GM19043 (cell line): ENCODE results near the gene GALNT9.
"Not testable (repeated sequence)": the region's sequence is repeated elsewhere in the genome, so short reads cannot be mapped to it uniquely, and the experiment has no call there.

Source experiments
- ATAC-seq: cut with Tn5 transposase; IDR thresholded peaks from one replicate; pipeline ENCODE4 v1.9.1; 2021; ENCODE audit warnings: low read depth; ENCODE audit not compliant: unreplicated experiment

The GALNT9 gene

GRCh38 chr12:132359551-132359950, 30.2 kb upstream of the GALNT9 start:
- no peak for ATAC-seq

GRCh38 chr12:132358241-132359225, 29.1 kb upstream of the GALNT9 start:
- not testable (repeated sequence) for ATAC-seq

GRCh38 chr12:132357623-132358186, 28.3 kb upstream of the GALNT9 start:
- ATAC-seq, result no peak

DNA sequence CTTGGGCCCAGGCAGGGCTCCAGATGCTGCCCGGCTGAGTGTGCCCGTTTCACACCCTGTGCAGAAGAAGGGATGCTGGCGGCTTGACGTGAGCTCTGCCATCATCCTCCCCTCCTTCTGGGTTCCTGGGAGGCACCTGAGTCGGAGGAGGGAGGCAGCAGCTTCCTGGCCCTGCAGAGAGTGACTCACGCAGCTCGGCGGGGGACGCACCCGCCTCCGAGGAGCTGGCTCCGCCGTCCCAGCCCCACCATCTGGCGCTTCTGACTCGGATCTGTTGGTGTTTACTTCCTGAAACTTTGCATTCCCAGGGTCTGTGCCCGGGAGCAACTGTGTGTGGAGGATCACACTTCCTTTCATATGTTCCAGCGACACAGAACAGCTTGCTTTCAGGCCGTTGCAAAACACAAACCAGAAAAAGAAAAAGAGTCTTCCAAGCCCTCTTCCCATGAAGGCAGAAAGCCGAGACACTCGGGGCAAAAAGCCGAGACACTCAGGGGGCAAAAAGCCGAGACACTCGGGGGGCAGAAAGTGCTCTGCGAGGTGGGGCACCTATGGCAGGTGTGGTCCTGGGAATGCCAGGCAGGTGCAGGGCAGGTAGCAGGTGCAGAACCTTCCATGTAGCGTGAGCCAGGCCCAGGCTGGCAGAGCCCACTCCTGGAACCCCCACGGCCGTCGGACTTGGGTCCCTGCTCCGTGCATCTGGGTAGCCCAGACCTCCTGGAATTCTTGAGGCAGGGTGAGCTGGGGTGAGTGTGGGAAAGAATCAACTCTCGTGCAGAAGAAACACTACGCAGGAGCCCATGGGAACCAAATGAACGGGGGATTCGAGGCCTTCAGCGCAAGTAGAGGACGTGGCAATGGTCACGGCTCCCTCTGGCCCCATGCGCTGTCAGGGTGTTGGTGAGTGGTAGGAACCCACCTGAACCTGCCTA, 27.6 kb upstream of the GALNT9 start:
- ATAC-seq, result no peak

- no peak for ATAC-seq
These were observed 26.6 kb upstream of the GALNT9 start for GRCh38 chr12:132355742-132356681.

DNA sequence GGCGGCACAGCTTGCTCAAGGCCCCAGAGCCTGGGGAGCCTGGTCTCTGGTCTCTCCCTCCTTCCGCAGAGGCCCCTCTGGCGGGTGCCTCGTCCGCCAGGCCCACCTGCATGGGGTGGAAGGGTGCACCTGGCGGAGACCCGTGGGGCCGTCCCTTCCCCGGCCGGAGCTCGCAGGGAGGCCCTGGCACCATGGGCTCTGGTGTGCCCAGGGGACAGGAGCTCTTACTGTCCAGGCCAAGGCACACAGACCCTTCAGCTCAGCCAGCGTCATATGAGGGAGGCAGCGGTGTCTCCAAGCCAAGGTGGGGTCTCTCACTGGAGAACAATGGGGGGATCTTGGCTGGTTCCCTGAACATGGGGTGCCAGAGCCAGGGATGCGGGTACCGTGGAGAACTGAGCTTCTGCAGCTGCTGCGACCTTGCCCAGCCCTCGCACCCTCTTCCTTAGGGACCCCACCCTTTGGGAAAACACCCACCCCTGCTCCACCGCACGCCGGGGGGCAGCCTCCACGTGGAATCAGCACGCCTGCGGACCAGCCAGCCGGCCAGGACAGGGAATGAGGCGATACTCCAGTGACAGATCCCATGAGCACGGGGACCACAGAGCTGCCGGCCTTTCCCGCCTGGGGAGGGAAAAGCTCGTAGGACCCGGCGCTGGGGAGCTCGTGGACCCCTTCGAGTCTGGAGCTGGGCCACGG, 25.7 kb upstream of the GALNT9 start:
- ATAC-seq, result no peak

DNA sequence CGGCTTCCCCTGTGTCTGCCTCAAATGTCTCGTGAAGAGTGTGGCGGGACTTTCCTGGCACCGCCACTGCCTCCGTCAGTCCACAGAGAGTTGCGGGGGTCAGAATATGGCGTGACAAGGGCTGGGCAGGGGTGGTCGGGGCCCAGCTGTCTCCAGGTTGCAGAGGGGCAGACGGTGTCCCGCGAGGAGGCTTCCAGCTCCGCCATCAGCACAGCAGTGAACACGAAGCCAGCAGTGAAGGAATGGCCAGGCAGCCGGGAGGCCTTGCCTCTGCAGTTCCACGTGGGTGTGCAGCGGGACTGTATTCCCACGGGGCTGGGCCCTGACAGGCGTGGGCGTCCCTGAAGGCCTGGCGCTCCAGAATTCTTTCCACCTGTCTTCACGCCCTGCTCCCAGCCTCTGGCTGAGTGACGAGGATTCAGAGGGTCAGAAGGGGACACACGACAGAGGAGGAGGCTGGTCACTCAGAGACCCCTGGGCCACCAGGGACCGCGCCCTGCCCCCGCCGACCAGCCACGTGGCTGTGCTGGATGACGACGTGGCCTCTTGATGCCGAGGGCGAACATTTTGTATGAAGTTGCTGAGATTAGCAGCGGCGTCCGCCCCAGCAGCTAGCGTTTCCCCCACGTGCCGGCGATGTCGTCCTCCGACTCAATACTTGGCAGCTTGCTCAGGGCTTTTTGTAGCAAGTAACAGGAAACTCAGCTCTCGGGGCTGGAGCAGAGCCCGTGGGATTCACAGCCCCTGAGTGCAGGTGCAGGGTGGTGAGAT, 25.0 kb upstream of the GALNT9 start:
- ATAC-seq, result no peak

DNA sequence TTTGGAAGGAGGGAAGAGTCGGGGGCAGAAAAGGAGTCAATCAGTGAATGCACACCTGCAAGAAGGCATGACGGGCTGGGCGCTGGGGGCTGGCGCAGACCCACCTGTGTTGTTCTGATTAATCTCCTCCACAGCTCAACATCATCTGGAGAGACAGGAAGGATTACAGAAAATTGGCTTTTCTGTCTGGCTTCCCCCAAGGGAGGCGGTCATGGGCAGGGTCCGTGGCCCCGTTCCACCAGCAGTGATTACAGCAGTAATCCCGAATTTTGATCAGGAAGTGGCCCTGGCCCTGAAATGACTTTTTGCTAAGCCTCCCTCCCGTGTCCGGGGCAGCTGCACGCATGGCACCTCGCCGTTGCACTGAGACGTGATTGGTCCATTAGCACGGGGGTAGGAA, 24.4 kb upstream of the GALNT9 start:
- ATAC-seq, result no peak

GRCh38 chr12:132352896-132353800, 23.8 kb upstream of the GALNT9 start:
- ATAC-seq, result no peak

GRCh38 chr12:132351751-132352495, 22.5 kb upstream of the GALNT9 start:
- no peak for ATAC-seq

GRCh38 chr12:132349501-132350131, 20.2 kb upstream of the GALNT9 start:
- no peak for ATAC-seq

DNA sequence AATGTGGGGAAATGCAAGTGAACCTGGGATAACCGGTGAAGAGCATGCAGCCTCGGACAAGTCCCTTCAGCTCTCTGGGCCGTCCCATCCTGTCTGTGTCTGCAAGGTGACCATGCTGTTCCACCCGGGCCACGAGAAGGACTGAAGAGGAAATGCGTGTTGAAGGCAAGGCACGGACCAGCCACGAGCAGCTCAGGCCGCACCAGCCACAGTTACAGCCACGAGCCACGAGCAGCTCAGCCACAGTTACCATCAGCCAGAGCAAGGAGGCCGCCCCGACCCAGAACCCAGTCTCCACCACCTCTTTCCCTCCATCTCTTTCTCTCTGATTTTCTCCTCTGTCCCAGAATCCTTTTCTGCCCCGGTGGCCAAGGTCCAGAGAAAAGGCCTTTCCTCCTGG, 18.8 kb upstream of the GALNT9 start:
- no peak for ATAC-seq

DNA sequence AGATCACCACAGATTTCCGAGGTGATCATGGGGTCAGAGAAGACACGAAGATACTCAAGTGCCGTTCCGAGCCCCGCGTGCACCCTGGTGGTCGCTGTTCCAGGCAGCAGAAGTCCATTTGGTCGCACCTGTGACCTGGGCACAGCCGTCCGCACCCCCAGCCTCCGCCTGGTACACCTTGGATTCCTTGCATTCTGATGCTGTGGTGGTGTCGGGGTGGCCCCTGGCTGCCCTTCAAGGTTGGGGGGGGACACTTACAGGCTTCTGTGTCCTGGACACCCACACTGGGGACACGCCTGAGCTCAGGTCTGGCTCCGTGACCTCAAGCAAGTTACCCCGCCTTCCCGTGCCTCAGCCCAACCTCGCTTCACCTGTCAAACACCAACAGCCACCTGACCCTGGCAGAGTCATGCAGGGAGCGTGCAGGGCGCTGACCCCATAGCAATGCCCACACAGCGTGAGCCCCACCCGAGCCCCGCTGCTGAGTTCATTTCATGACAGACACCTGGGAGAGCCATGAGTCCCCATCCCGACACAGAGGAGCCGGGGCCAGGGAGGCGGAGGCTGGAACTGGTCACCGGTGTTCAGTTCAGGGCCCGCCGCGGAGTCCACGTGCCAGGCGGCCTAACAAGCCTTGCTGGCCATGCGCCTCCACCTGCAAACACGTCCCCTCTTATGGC, 17.9 kb upstream of the GALNT9 start:
- no peak for ATAC-seq

GRCh38 chr12:132346471-132347175, 17.2 kb upstream of the GALNT9 start:
- no peak for ATAC-seq

- ATAC-seq, result no peak
These were observed 16.3 kb upstream of the GALNT9 start for GRCh38 chr12:132345561-132346200.
